Activated naive CD4-positive, alpha-beta T cell (primary cell): ENCODE data around the gene FREM2.

Experiments used
- DNase-seq, 4 experiments: peaks; one replicate each; lab custom pipeline; 2025; lab: John Stamatoyannopoulos, UW

FREM2 gene, protein sequence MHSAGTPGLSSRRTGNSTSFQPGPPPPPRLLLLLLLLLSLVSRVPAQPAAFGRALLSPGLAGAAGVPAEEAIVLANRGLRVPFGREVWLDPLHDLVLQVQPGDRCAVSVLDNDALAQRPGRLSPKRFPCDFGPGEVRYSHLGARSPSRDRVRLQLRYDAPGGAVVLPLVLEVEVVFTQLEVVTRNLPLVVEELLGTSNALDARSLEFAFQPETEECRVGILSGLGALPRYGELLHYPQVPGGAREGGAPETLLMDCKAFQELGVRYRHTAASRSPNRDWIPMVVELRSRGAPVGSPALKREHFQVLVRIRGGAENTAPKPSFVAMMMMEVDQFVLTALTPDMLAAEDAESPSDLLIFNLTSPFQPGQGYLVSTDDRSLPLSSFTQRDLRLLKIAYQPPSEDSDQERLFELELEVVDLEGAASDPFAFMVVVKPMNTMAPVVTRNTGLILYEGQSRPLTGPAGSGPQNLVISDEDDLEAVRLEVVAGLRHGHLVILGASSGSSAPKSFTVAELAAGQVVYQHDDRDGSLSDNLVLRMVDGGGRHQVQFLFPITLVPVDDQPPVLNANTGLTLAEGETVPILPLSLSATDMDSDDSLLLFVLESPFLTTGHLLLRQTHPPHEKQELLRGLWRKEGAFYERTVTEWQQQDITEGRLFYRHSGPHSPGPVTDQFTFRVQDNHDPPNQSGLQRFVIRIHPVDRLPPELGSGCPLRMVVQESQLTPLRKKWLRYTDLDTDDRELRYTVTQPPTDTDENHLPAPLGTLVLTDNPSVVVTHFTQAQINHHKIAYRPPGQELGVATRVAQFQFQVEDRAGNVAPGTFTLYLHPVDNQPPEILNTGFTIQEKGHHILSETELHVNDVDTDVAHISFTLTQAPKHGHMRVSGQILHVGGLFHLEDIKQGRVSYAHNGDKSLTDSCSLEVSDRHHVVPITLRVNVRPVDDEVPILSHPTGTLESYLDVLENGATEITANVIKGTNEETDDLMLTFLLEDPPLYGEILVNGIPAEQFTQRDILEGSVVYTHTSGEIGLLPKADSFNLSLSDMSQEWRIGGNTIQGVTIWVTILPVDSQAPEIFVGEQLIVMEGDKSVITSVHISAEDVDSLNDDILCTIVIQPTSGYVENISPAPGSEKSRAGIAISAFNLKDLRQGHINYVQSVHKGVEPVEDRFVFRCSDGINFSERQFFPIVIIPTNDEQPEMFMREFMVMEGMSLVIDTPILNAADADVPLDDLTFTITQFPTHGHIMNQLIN (N-terminal part only)

GRCh38 chr13:38686577-38687245 lies at the start of gene FREM2:
TSS of gene FREM2 (plus strand) at chr13:38687077. CDS start at chr13:38687345, 268 bp downstream.
- DNase-seq, result no peak

GRCh38 chr13:38637576-38637975 lies 49.3 kb upstream of the FREM2 start:
- DNase-seq, result no peak

DNA sequence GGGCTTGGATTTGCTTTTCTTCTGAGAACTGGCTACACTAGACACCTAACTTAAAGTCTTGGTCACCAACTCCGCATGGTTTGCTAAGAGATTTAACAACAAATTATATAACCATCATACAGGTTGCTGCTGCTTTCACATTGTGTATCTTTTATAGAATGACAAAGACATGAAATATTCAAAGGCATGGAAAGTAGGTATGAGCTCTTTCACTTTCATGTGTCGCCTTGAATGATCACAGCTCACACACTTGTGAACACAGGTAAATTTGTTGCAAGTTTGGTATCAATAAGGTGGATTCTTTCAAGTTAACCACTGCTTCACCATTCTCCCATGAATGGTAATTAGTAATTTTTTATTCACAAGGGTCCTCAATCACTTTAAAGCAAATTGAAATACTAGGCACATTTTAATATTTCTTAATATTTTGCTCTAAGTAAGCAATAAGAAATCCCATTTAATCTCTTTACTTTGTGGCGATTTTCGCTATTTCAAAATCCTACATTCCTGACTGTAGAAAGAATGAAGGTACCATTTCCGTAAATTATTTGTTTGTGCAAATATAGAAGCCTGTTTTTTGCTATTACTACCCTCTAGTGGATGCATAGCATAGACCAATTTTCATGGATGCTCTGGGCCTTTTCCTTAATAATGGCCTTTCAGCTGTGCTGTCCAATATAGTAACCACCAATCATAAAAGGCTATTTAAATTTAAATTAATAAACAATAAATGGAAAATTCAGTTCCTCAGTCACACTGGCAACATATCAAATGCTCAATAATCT lies 45.5 kb upstream of the FREM2 start:
- DNase-seq, result no peak

DNA sequence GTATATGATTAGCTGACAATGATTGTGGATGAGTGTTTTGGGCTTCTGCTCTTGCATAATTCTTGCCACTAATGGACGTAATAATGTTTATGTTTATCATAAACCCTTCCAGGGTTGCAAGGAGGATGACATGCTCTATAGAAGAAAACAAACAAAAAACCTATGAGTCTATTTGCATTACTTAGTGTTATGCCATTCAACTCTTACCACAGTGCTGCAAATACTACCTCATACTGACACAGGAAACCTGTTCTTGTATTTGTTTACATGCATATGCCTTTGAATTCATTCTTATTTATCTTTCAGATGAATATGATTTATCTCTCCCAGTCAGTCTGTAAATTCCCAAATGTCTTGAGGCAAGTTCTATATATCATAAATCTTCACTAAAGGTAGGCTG lies 39.6 kb upstream of the FREM2 start:
- no peak for DNase-seq

GRCh38 chr13:38648912-38649311 lies 38.0 kb upstream of the FREM2 start:
- DNase-seq, result no peak

- no peak for DNase-seq
Measured at GRCh38 chr13:38656699-38657098, 30.2 kb upstream of the FREM2 start.

DNA sequence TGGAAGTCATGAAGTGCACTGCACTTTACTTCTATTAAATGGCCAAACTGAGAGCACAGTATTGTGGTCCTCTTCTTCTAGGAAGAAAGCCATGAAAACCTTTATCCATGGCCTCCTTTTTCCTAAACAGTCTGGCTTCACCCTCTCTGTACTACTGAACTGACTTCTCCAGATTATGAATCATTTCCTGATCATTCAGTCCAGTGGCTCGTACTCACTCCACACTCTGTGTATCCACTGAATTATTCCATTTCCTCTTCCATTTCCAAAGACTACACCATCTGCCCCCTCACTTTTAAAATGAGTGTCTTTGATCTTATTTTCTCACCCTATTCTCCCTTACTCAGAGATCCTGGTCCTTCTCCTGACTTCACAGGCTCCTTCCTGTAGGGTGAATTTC lies 29.7 kb upstream of the FREM2 start:
- DNase-seq, result no peak

GRCh38 chr13:38658906-38659305 lies 28.0 kb upstream of the FREM2 start:
- no peak for DNase-seq

DNA sequence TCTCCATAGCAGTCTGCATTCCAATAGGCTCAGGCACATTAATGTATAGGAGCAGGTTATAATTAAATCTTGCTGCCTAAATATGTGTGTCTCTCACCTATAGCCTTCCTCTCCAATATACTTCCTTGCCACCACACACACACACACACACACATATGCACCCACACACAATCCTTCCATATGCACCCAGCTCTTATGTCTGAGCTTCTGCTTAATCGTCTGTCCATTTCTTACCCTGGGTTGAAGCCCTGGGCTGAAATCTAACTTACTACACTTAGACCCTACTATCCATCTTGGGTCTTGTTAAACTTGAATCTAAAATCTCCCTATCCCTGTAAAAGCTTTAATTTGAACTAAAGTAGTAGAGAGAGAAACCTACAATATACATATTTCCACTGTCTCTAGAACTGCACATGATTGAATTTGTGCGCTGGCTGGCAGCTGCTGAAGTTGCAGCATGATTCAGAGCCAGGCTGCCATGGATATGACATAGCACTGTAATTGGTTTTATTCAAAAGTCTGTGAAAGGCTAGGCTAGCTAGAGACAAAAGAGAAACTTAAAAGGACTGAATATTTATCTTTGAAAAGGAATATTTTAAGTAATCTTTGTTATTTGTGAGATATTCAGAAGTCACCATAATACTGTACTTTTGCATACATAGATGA lies 25.7 kb upstream of the FREM2 start:
- DNase-seq, result no peak

DNA sequence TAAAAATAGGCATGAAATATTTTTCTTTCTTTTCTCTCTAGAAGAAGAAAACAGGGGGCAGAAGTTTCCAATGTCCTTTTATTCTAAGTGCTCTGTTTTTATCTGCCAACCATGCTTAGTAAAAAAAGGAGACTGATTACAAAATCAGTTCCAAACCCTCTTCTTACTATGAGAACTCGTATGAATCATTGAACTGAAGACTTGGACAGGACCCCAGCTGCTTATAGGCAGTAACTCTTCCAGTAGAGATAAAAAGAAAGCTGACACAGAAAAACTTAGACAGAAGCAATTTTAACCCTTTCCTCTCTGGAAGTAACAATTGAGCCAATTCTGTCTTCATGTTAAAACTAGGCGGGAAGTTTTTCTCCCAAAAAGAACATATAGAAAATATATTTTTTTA lies 24.5 kb upstream of the FREM2 start:
- no peak for DNase-seq

DNA sequence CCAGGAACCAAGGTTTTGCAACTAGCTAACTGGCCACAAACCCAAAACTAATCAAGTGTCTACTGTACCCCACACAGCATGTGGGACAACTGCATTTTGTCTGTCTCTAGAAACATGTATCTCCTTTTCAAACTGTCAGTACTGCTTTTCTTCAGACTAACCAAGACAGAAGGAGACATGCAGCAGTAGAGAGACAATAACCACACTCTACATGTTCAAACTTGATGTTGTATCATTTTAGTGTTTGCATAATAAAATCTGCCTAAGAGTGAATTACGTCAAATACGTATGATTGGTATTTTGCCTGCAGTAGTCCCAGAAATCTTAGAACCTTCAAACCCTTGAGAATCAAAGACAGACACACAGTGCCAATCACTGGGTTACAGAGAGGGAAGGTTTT lies 22.0 kb upstream of the FREM2 start:
- DNase-seq, result no peak

GRCh38 chr13:38667526-38668109 lies 19.3 kb upstream of the FREM2 start:
- no peak for DNase-seq

GRCh38 chr13:38669234-38669964 lies 17.5 kb upstream of the FREM2 start:
- DNase-seq, result no peak

- no peak for DNase-seq
Measured at GRCh38 chr13:38670627-38671026, 16.2 kb upstream of the FREM2 start.

GRCh38 chr13:38671980-38672379 lies 14.9 kb upstream of the FREM2 start:
- no peak for DNase-seq

GRCh38 chr13:38674208-38674607 lies 12.7 kb upstream of the FREM2 start:
- no peak for DNase-seq

- DNase-seq, result no peak
Measured at GRCh38 chr13:38680912-38681311, 6.0 kb upstream of the FREM2 start.

GRCh38 chr13:38684714-38685113 lies 2.2 kb upstream of the FREM2 start:
- DNase-seq, result no peak

- DNase-seq, result no peak
Measured at GRCh38 chr13:38685431-38685830, 1.4 kb upstream of the FREM2 start.
